ENCODE measurements around the gene CGAS. TPM values are rescaled to one million over a fixed set of nuclear protein-coding genes. Genes with fewer than 3 reads are reported as not detected.

CGAS gene
- total and polyA plus RNA-seq, 2 experiments from 2014 or later: 8.3 to 12.7 TPM

- Mint-ChIP-seq H3K9me3 (peaks cover 13% of the 10 kb centered on the region; the same call in 2 of the 3 replicates), H3K27ac (no peak overlapping the region), H3K4me1 (no peaks in the 10 kb centered on the region), H3K36me3 (ENCODE audit: low read depth) (peaks cover 12% of the 10 kb centered on the region; the same call in 2 of the 3 replicates), H3K27me3 (ENCODE audit: insufficient read depth, low read depth, poor library complexity) (peaks cover 28% of the 10 kb centered on the region), H3K4me3 (peak overlapping the region; percentile 69)
- no peaks in the 10 kb centered on the region; the same call in 1 of the 2 replicates for H4K20me1 ChIP-seq (replicated peaks; ENCODE audit: insufficient read depth)
- peaks cover 6% of the 10 kb centered on the region for H3F3A ChIP-seq (replicated peaks; ENCODE audit: low read depth)
- H3K79me2 ChIP-seq (replicated peaks; ENCODE audit: insufficient read depth): peaks cover 47% of the 10 kb centered on the region
- TF ChIP-seq ZNF114 (CRISPR knock-in tag; IDR thresholded peaks at IDR 0.05): no peak
- no peak for TF ChIP-seq CREB1 (CRISPR knock-in tag; IDR thresholded peaks at IDR 0.05; ENCODE audit: low read depth)
- no peak for TF ChIP-seq REST (IDR thresholded peaks at IDR 0.05; ENCODE audit: unreplicated experiment)
- TF ChIP-seq CTCF (conservative IDR thresholded peaks at IDR 0.05; ENCODE audit: low read depth in 2 of 2): no peak
- no peak for TF ChIP-seq STAT1 (IDR thresholded peaks at IDR 0.05; ENCODE audit: unreplicated experiment)
- no peak for TF ChIP-seq ZNF462 (CRISPR knock-in tag; IDR thresholded peaks at IDR 0.05)
- no peak for TF ChIP-seq ETS1 (IDR thresholded peaks at IDR 0.05)
- no peak for TF ChIP-seq ZNF331 (CRISPR knock-in tag; IDR thresholded peaks at IDR 0.05; ENCODE audit: low read depth)
- TF ChIP-seq EZH2phosphoT487 (IDR thresholded peaks at IDR 0.05; ENCODE audit: unreplicated experiment): no peak
- no peak for TF ChIP-seq NANOG (IDR thresholded peaks at IDR 0.05; ENCODE audit: borderline replicate concordance)
- TF ChIP-seq EZH2 (IDR thresholded peaks at IDR 0.05; ENCODE audit: low read depth, unreplicated experiment): no peak
- TF ChIP-seq POLR2AphosphoS5 (IDR thresholded peaks at IDR 0.05; ENCODE audit: low read depth): no peak
- no peak for TF ChIP-seq JUNB (IDR thresholded peaks at IDR 0.05; ENCODE audit: unreplicated experiment)
- peak; percentile 70 for DNase-seq (ENCODE audit: low spot score)
- no peaks in the 10 kb centered on the region for H3K4me1 ChIP-seq (ENCODE audit: insufficient read depth)
- H3K9me2 ChIP-seq (ENCODE audit: insufficient read depth): no peaks in the 10 kb centered on the region
- H3K27ac ChIP-seq (ENCODE audit: low read depth): no peak overlapping the region
- peak overlapping the region; percentile 99 for H2AFZ ChIP-seq
- H3K36me3 ChIP-seq (ENCODE audit: insufficient read depth): no peaks in the 10 kb centered on the region
- peak; percentile 80 for ATAC-seq
- H3K27me3 ChIP-seq (ENCODE audit: insufficient read depth): peaks cover 25% of the 10 kb centered on the region
- peak overlapping the region; percentile 88 for H3K4me2 ChIP-seq
- peak overlapping the region; percentile 65 for H3K4me3 ChIP-seq
These were observed 632 bp downstream of the CGAS start for GRCh38 chr6:73451223-73452106.

Measured in GM23338 (cell line).